H1 (cell line): ENCODE data around the gene ENTR1. TPM values are rescaled to one million over a fixed set of nuclear protein-coding genes. Genes with fewer than 3 reads are reported as not detected.

Source experiments
- CTCF ChIA-PET: fragments of 300-600 bp; sonication (Branson Sonifier 250); formaldehyde crosslinking; loops from one replicate; lab custom pipeline; 2021; ENCODE audit not compliant: partially characterized antibody; lab: Charles Lee
- POLR2A ChIA-PET: fragments of 300-600 bp; sonication (Branson Sonifier 250); formaldehyde crosslinking; loops from one replicate; lab custom pipeline; 2021; ENCODE audit warnings: inconsistent platforms; ENCODE audit not compliant: partially characterized antibody; lab: Charles Lee
- DNase-seq, 2 experiments: peaks; one replicate each; pipeline versions ENCODE4 v3.0.0 to v3.0.0-alpha.2; 2010 to 2022; ENCODE audit warnings: low spot score in 2 of 2, low read depth in 1 of 2, mixed read lengths in 1 of 2
- FAIRE-seq: peaks from 2 replicates; lab custom pipeline; 2011; peaks lifted over from hg19 to GRCh38; lab: Jason Lieb, UNC
- H2AFZ ChIP-seq: 2 replicates; pipeline ENCODE4 v1.8.1; 2012; ENCODE audit warnings: low read length, inconsistent platforms
- H2AK5ac ChIP-seq: 2 replicates; pipeline ENCODE4 v1.6.1; 2013; ENCODE audit warnings: low read depth, low read length
- H2BK120ac ChIP-seq: replicated peaks from 2 replicates; pipeline ENCODE3; 2013; ENCODE audit warnings: low read depth, low read length, inconsistent platforms
- H2BK12ac ChIP-seq: 2 replicates; pipeline ENCODE4 v1.6.1; 2013; ENCODE audit warnings: low read depth, low read length
- H2BK15ac ChIP-seq: 2 replicates; pipeline ENCODE4 v1.6.1; 2013; ENCODE audit warnings: low read length
- H2BK20ac ChIP-seq: 2 replicates; pipeline ENCODE4 v1.6.1; 2013; ENCODE audit warnings: low read length
- H2BK5ac ChIP-seq: 2 replicates; pipeline ENCODE4 v1.6.1; 2013; ENCODE audit warnings: low read depth, low read length
- H3K14ac ChIP-seq: 2 replicates; pipeline ENCODE4 v1.6.1; 2013; ENCODE audit warnings: inconsistent platforms; ENCODE audit not compliant: insufficient read length
- H3K18ac ChIP-seq: 2 replicates; pipeline ENCODE4 v1.6.1; 2013; ENCODE audit warnings: low read length; ENCODE audit errors: extremely low read depth
- H3K23ac ChIP-seq: 2 replicates; pipeline ENCODE4 v1.6.1; 2013; ENCODE audit warnings: inconsistent platforms; ENCODE audit not compliant: insufficient read length
- H3K23me2 ChIP-seq: 2 replicates; pipeline ENCODE4 v1.6.1; 2013; ENCODE audit warnings: low read depth, low read length
- H3K27ac ChIP-seq: 2 replicates; pipeline ENCODE4 v1.6.1; 2011; ENCODE audit warnings: low read depth, low read length, inconsistent platforms
- H3K27me3 ChIP-seq, 4 experiments: replicated peaks in 1 of 4; 1 replicate in 1 of 4; 2 replicates in 3 of 4; pipeline versions ENCODE4 v1.6.1 to v1.8.1; 2011 to 2013; ENCODE audit warnings: low read length in 3 of 4, mild to moderate bottlenecking in 3 of 4, inconsistent platforms in 2 of 4, mixed read lengths in 2 of 4, moderate library complexity in 1 of 4; ENCODE audit not compliant: control insufficient read depth in 3 of 4, insufficient read depth in 3 of 4; ENCODE audit errors: extremely low read depth in 1 of 4
- H3K36me3 ChIP-seq, 4 experiments: 2 replicates each; pipeline versions ENCODE4 v1.6.1 to v1.8.1; 2011 to 2013; ENCODE audit warnings: mild to moderate bottlenecking in 4 of 4, low read length in 3 of 4, moderate library complexity in 2 of 4, control low read depth in 1 of 4, inconsistent platforms in 1 of 4; ENCODE audit not compliant: insufficient read depth in 4 of 4, control insufficient read depth in 2 of 4
- H3K4ac ChIP-seq: replicated peaks from 2 replicates; pipeline ENCODE3; 2013; ENCODE audit warnings: low read length, low read depth, mixed read lengths, inconsistent platforms; ENCODE audit not compliant: insufficient read length
- H3K4me1 ChIP-seq, 4 experiments: replicated peaks in 1 of 4; 1 replicate in 1 of 4; 2 replicates in 3 of 4; pipeline versions ENCODE4 v1.6.1 to v1.8.1; 2011 to 2013; ENCODE audit warnings: low read length in 3 of 4, inconsistent platforms in 2 of 4, mixed read lengths in 1 of 4; ENCODE audit not compliant: insufficient read depth in 4 of 4, control insufficient read depth in 3 of 4
- H3K4me2 ChIP-seq, 2 experiments: 2 replicates each; pipeline versions ENCODE4 v1.6.1 to v1.8.1; 2011 to 2013; ENCODE audit warnings: low read depth in 2 of 2, low read length in 2 of 2, control low read depth in 1 of 2, inconsistent platforms in 1 of 2, mild to moderate bottlenecking in 1 of 2; ENCODE audit not compliant: insufficient read depth in 1 of 2
- H3K4me3 ChIP-seq, 4 experiments: fragments of 200-600, 300-600 bp in 1 of 4; sonication (generic), shearing (Covaris generic), sonication (Bioruptor Twin) in 1 of 4; 2 replicates each; pipeline versions ENCODE4 v1.5.1 to v1.8.1; 2011 to 2016; ENCODE audit warnings: low read length in 4 of 4, low read depth in 3 of 4, control low read depth in 2 of 4, inconsistent platforms in 2 of 4, mild to moderate bottlenecking in 2 of 4, mixed read lengths in 1 of 4, moderate library complexity in 1 of 4; ENCODE audit not compliant: insufficient read depth in 2 of 4; ENCODE audit errors: extremely low read depth in 1 of 4
- H3K56ac ChIP-seq: replicated peaks from 2 replicates; pipeline ENCODE3; 2013; ENCODE audit warnings: low read depth, mild to moderate bottlenecking, mixed read lengths, low read length, inconsistent platforms; ENCODE audit not compliant: insufficient read length
- H3K79me1 ChIP-seq: 2 replicates; pipeline ENCODE4 v1.6.1; 2013; ENCODE audit warnings: low read depth, low read length, control low read depth
- H3K79me2 ChIP-seq, 2 experiments: 2 replicates each; pipeline versions ENCODE4 v1.6.1 to v1.8.1; 2012 to 2013; ENCODE audit warnings: low read length in 2 of 2, mild to moderate bottlenecking in 2 of 2, inconsistent platforms in 1 of 2; ENCODE audit not compliant: insufficient read depth in 2 of 2, control insufficient read depth in 1 of 2
- H3K9ac ChIP-seq, 4 experiments: replicated peaks in 1 of 4; 1 replicate in 1 of 4; 2 replicates in 3 of 4; pipeline versions ENCODE4 v1.6.1 to v1.8.1; 2011 to 2013; ENCODE audit warnings: low read depth in 3 of 4, low read length in 3 of 4, control low read depth in 2 of 4, mild to moderate bottlenecking in 2 of 4, moderate library complexity in 2 of 4, inconsistent platforms in 1 of 4; ENCODE audit errors: extremely low read depth in 1 of 4
- H3K9me3 ChIP-seq, 2 experiments: 2 replicates each; pipeline versions ENCODE4 v1.6.1 to v1.8.1; 2012 to 2013; ENCODE audit warnings: mild to moderate bottlenecking in 2 of 2, moderate library complexity in 2 of 2, control low read depth in 1 of 2, inconsistent platforms in 1 of 2, low read depth in 1 of 2, low read length in 1 of 2, mixed read lengths in 1 of 2; ENCODE audit not compliant: insufficient read depth in 2 of 2
- H4K20me1 ChIP-seq, 2 experiments: replicated peaks in 1 of 2; 2 replicates each; pipeline versions ENCODE3 to v1.8.1; 2011 to 2013; ENCODE audit warnings: inconsistent platforms in 2 of 2, low read length in 2 of 2, mild to moderate bottlenecking in 1 of 2; ENCODE audit not compliant: insufficient read depth in 2 of 2, control insufficient read depth in 1 of 2
- H4K5ac ChIP-seq: 2 replicates; pipeline ENCODE4 v1.6.1; 2013; ENCODE audit warnings: low read length, low read depth, mixed read lengths, inconsistent platforms; ENCODE audit not compliant: insufficient read length
- H4K8ac ChIP-seq: 2 replicates; pipeline ENCODE4 v1.8.0; 2013; ENCODE audit warnings: mild to moderate bottlenecking, moderate library complexity, low read length, inconsistent platforms; ENCODE audit not compliant: insufficient read depth; ENCODE audit errors: extremely low read depth
- H4K91ac ChIP-seq: replicated peaks from 2 replicates; pipeline ENCODE3; 2013; ENCODE audit warnings: low read length, mixed read lengths, inconsistent platforms; ENCODE audit not compliant: insufficient read length
- CREB1 ChIP-seq: IDR thresholded peaks from 2 replicates; pipeline ENCODE4 v1.6.1; 2012; ENCODE audit warnings: inconsistent platforms
- FOSL1 ChIP-seq: IDR thresholded peaks from 2 replicates; pipeline ENCODE4 v1.6.1; 2011; ENCODE audit warnings: mild to moderate bottlenecking, low read depth, low read length, moderate library complexity; ENCODE audit not compliant: insufficient read depth
- JUN ChIP-seq: IDR thresholded peaks from 2 replicates; pipeline ENCODE4 v1.6.1; 2011; ENCODE audit warnings: low read depth, mild to moderate bottlenecking, improper control_type of control experiment, low read length
- KDM4A ChIP-seq: IDR thresholded peaks from one replicate; pipeline ENCODE4 v1.7.1; 2012; ENCODE audit warnings: low read depth, mild to moderate bottlenecking, moderate library complexity, low read length, inconsistent platforms; ENCODE audit not compliant: severe bottlenecking
- NANOG ChIP-seq: IDR thresholded peaks from 2 replicates; pipeline ENCODE4 v1.6.1; 2011; ENCODE audit warnings: low read length, low read depth, mild to moderate bottlenecking, inconsistent platforms; ENCODE audit not compliant: insufficient read depth, poor library complexity, severe bottlenecking
- RBBP5 ChIP-seq: IDR thresholded peaks from 2 replicates; pipeline ENCODE4 v1.7.1; 2012; ENCODE audit warnings: low read depth, mild to moderate bottlenecking, inconsistent platforms, low read length, moderate library complexity, borderline replicate concordance
- RNF2 ChIP-seq: fragments of 200-900, 300-1000 bp; sonication (generic); IDR thresholded peaks from 2 replicates; pipeline ENCODE4 v1.7.1; 2016; ENCODE audit warnings: borderline replicate concordance, low read depth, mild to moderate bottlenecking, antibody characterized with exemption, low read length; ENCODE audit not compliant: poor library complexity, severe bottlenecking; ENCODE audit errors: missing control alignments
- SIN3A ChIP-seq, 2 experiments: IDR thresholded peaks in 1 of 2; conservative IDR thresholded peaks in 1 of 2; 2 replicates each; pipeline ENCODE4 v1.6.1; 2011 to 2012; ENCODE audit warnings: low read length in 2 of 2, improper control_type of control experiment in 1 of 2, low read depth in 1 of 2, mild to moderate bottlenecking in 1 of 2
- SIRT6 ChIP-seq: IDR thresholded peaks from one replicate; pipeline ENCODE4 v1.7.1; 2012; ENCODE audit warnings: low read length, inconsistent platforms
- SRF ChIP-seq: IDR thresholded peaks from 2 replicates; pipeline ENCODE4 v1.6.1; 2011; ENCODE audit warnings: mild to moderate bottlenecking, low read depth, low read length, moderate library complexity
- SUZ12 ChIP-seq: fragments of 200-600 bp; sonication (generic); IDR thresholded peaks from 2 replicates; pipeline ENCODE4 v1.6.1; 2012; ENCODE audit warnings: mild to moderate bottlenecking, inconsistent platforms, low read length, moderate library complexity, mixed read lengths
- TAF7 ChIP-seq: optimal IDR thresholded peaks from 2 replicates; pipeline ENCODE3; 2011; ENCODE audit warnings: low read depth, mild to moderate bottlenecking, inconsistent platforms, low read length, moderate library complexity, borderline replicate concordance
- TBP ChIP-seq: IDR thresholded peaks from 2 replicates; pipeline ENCODE4 v1.6.1; 2011; ENCODE audit warnings: low read depth, low read length, improper control_type of control experiment
- WGBS, 2 experiments: shearing (Covaris generic) in 1 of 2; methylation state at CpG; one replicate each; pipeline versions ENCODE4 v1.1.6 to v1.1.7; 2013 to 2015; ENCODE audit warnings: low lambda C conversion rate in 2 of 2, mixed read lengths in 2 of 2, inconsistent platforms in 1 of 2, low coverage in 1 of 2, missing lambda C conversion rate in 1 of 2; ENCODE audit not compliant: insufficient replicate concordance in 2 of 2, insufficient coverage in 1 of 2, insufficient read length in 1 of 2; ENCODE audit errors: extremely low coverage in 1 of 2, missing lambda C conversion rate in 1 of 2; 5-methylcytosine and 5-hydroxymethylcytosine counted together
- polyA plus RNA-seq, 7 experiments: library from polyadenylated mRNA; depleted of rRNA in 3 of 7; stranded (reverse) in 5 of 7; unstranded in 2 of 7; fragments of >200 nt in 5 of 7; fragments of 200-250 nt in 2 of 7; gene quantifications; 1 replicate in 5 of 7; 2 replicates in 1 of 7; 4 replicates in 1 of 7; pipeline versions ENCODE4 v1.2.1 to v1.2.3, GENCODE V29; 2011 to 2013; ENCODE audit warnings: missing spikeins in 2 of 7, mixed read lengths in 2 of 7
- total RNA-seq: library from RNA; stranded (reverse); fragmentation: NEBNext Ultra II Directional; extraction: Animal tissue kit (Norgen Biotek cat#: 25700); gene quantifications from 2 replicates; pipeline ENCODE4 v1.2.1, GENCODE V29; 2021

ENTR1 gene
- total and polyA plus RNA-seq, 2 of the 8 experiments (the other 6 are each of a cell fraction or from before 2014, with no cell fraction given) = 65.2 to 102 TPM

GRCh38 chr9:136380381-136380780 is 30.0 kb downstream of the ENTR1 start:
- Histone ChIP-seq H2BK5ac (no peak overlapping the region), H2BK15ac (no peak overlapping the region), H4K8ac (no peak overlapping the region), H3K27me3 (no peaks in the 10 kb centered on the region), H2BK20ac (no peak overlapping the region), H3K36me3 (peaks cover 6 to 60% (median 28%) of the 10 kb centered on the region in 4 experiments; a peak in 7 of 8 replicates), H4K5ac (no peak overlapping the region), H3K23ac (no peak overlapping the region), H2AFZ (no peak overlapping the region), H2BK120ac (no peak overlapping the region), H3K14ac (no peak overlapping the region), H2BK12ac (no peak overlapping the region), H3K4ac (no peak overlapping the region), H3K79me2 (no peaks in the 10 kb centered on the region), H3K27ac (no peak overlapping the region), H3K23me2 (no peaks in the 10 kb centered on the region), H4K20me1 (peaks cover 7 to 16% of the 10 kb centered on the region in 2 experiments), H3K4me3 (no peak overlapping the region), H2AK5ac (no peak overlapping the region), H3K18ac (no peak overlapping the region), H4K91ac (no peak overlapping the region), H3K4me2 (no peak overlapping the region), H3K9ac (no peak overlapping the region), H3K56ac (no peak overlapping the region), H3K4me1 (no peaks in the 10 kb centered on the region), H3K79me1 (no peaks in the 10 kb centered on the region; the same call in 1 of the 2 replicates), H3K9me3 (no peaks in the 10 kb centered on the region)
- WGBS, 2 experiments = 96% methylated on average over 17 of the region's 17 CpGs; no CpG with 5 or more reads in 1 of the 2 experiments
- no peak for DNase-seq
- ChIA-PET CTCF (interaction anchor here (1.0 to 2.2 kb wide), 4 partner anchors 9 to 68 kb away, joined by 3 to 10 read pairs (median 3); no protein-coding TSS in a partner anchor), POLR2A (interaction anchor here (1.0 to 14.0 kb wide), 10 partner anchors 7 to 59 kb away, joined by 3 to 139 read pairs (median 5); partner anchors contain the start of genes CARD9, DNLZ, INPP5E and SNAPC4)
- no peak for FAIRE-seq
- TF ChIP-seq SUZ12 (no peak), NANOG (no peak), SIN3A (conservative IDR thresholded peaks at IDR 0.05 in 1 of 2, IDR thresholded peaks at IDR 0.05 in 1 of 2; ENCODE audit: low read depth in 1 of 2, low read length in 2 of 2) (no peak), FOSL1 (no peak), KDM4A (no peak), RBBP5 (no peak), TBP (no peak), TAF7 (no peak), SIRT6 (no peak), RNF2 (no peak), SRF (no peak), CREB1 (no peak), JUN (no peak)
